GM12891 (cell line): Measurements from ENCODE around the gene PRSS27.

ENCODE experiments used
- PAX5 ChIP-seq: IDR thresholded peaks from 2 replicates; pipeline ENCODE4 v1.6.1; 2011; ENCODE audit warnings: low read length, moderate library complexity, mild to moderate bottlenecking; ENCODE audit not compliant: insufficient read depth, severe bottlenecking
- POLR2A ChIP-seq: IDR thresholded peaks from 2 replicates; pipeline ENCODE4 v1.6.1; 2011; ENCODE audit warnings: low read depth, low read length, control low read depth
- POLR2AphosphoS5 ChIP-seq: IDR thresholded peaks from 2 replicates; pipeline ENCODE4 v1.6.1; 2011; ENCODE audit warnings: low read depth, low read length, control low read depth
- SPI1 ChIP-seq: IDR thresholded peaks from 2 replicates; pipeline ENCODE4 v1.6.1; 2011; ENCODE audit warnings: low read depth, low read length, control low read depth
- TAF1 ChIP-seq: IDR thresholded peaks from 2 replicates; pipeline ENCODE4 v1.6.1; 2011; ENCODE audit warnings: low read depth, low read length, control low read depth

GRCh38 chr16:2726923-2727322 is 6.9 kb upstream of the PRSS27 start:
- TF ChIP-seq POLR2A = no peak
- TF ChIP-seq SPI1 = no peak
- TF ChIP-seq TAF1 = no peak
- TF ChIP-seq POLR2AphosphoS5 = no peak
- no peak for TF ChIP-seq PAX5
